Endometrial microvascular endothelial cells (primary cell): ENCODE data around the gene SMARCC1. TPM values are rescaled to one million over a fixed set of nuclear protein-coding genes. Genes with fewer than 3 reads are reported as not detected.

ENCODE experiments used
- in situ Hi-C: cut with HindIII; loops from 2 replicates; pipeline ENCODE4 v1.10.0; 2017; ENCODE audit warnings: low sequenced_read_pairs, low pct_unique_long_range_greater_than_20kb; ENCODE audit errors: inconsistent ontology term
- total RNA-seq: library from RNA; depleted of rRNA; stranded (reverse); fragments of >200 nt; gene quantifications from one replicate; pipeline ENCODE4 v1.2.3, GENCODE V29; 2015; ENCODE audit errors: inconsistent ontology term

Gene SMARCC1
- total RNA-seq, 1 donor from 2014 or later = 32.3 TPM

GRCh38 chr3:47714606-47715005, 67.1 kb downstream of the SMARCC1 start:
- in situ Hi-C loops = no loop called here

DNA sequence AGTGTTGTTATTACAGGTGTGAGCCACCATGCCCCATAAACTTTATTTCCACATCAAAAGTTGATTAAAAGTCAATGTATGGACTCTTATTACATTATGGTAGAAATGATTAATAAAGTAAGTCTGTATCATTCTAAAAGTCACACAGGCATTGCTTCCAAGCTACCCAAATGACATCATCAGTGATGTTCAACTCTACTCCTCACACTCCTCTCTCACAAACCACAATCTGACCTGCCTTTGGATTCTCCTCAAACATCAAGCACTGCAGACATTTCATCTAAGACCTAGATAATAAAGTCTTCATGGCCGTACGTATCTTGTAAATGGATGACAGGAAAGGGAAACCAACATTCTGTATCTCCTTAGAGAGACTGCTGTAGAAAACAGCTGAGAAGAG, 68.0 kb downstream of the SMARCC1 start:
- in situ Hi-C loops = no loop called here

GRCh38 chr3:47712398-47712797, 69.3 kb downstream of the SMARCC1 start:
- in situ Hi-C loops = no loop called here

DNA sequence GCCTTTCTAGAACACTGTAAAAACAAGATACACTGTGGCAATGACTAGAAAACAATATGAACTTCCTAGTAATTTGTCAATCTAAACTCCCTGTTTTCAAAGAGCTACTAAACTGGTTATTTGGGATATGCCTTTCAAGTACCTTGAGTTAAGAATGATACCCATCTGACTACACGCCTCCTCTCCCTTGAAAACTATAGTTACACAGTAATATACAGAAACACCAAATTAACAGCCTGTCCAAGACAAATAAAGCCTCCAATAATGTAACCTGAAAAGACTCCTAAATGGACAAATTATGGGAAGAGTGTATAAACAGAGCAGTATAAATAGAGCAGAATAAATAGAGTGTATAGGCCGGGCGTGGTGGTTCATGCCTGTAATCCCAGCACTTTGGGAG, 70.1 kb downstream of the SMARCC1 start:
- in situ Hi-C loops = no loop called here

DNA sequence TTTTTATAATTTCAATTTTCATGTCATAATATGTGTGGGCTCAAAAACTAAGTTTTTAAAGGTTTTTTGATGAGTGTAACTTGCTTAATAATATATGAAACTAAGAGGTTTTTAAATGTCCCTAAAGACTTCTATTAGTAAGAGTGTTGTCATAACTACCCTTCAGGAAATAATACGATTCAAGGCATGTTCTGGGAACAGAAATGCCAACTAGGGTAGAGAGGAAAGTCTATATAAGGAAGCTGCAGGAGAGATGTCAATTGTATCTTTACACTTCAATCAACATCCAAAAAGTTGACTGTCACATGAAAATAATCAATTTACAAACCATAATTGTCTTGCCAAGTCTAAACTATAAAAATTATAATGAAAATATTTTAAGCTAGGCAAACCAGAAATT, 76.3 kb downstream of the SMARCC1 start:
- in situ Hi-C loops = no loop called here

GRCh38 chr3:47704237-47704612, 77.5 kb downstream of the SMARCC1 start:
- in situ Hi-C loops = no loop called here

DNA sequence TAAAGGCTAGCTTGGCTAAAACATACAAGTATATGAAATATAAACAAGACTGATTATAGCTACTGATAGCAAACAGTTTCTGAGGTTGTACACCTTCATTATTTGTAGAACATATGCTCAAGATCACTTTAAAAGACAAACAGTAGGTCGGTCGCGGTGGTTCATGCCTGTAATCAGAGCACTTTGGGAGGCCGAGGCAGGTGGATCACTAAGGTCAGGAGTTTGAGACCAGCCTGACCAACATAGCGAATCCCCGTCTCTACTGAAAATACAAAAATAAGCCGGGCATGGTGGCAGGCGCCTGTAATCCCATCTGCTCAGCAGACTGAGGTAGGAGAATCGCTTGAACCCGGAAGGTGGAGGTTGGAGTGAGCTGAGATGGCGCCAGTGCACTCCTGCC, 80.3 kb downstream of the SMARCC1 start:
- in situ Hi-C loops = no loop called here

GRCh38 chr3:47692158-47692557, 89.5 kb downstream of the SMARCC1 start:
- in situ Hi-C loops = no loop called here

GRCh38 chr3:47688488-47688887, 93.2 kb downstream of the SMARCC1 start:
- in situ Hi-C loops = no loop called here

DNA sequence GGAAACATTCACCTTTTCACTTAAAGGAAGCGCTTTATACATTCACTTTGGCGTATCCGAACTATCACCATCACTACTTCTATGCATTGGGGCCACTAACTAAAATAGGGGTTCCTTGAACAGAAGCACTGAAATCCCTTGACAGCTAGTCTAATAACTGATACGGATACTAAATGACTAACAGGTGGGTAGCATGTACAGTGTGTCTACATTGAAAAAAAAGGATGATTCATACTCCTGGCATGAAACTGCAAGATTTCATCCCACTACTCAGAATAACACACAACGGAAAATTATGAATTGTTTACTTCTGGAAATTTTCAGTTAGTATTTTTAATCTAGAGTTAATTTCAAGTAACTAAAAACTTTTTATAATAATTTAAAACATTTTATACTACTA, 96.7 kb downstream of the SMARCC1 start:
- in situ Hi-C loops = no loop called here

- in situ Hi-C loops = no loop called here
These were observed 100.7 kb downstream of the SMARCC1 start for GRCh38 chr3:47681016-47681415.

GRCh38 chr3:47678446-47679338, 103.0 kb downstream of the SMARCC1 start:
- in situ Hi-C loops = no loop called here

GRCh38 chr3:47669026-47669749, 112.5 kb downstream of the SMARCC1 start:
- in situ Hi-C loops = no loop called here

- in situ Hi-C loops = no loop called here
These were observed 115.6 kb downstream of the SMARCC1 start for GRCh38 chr3:47666118-47666517.

DNA sequence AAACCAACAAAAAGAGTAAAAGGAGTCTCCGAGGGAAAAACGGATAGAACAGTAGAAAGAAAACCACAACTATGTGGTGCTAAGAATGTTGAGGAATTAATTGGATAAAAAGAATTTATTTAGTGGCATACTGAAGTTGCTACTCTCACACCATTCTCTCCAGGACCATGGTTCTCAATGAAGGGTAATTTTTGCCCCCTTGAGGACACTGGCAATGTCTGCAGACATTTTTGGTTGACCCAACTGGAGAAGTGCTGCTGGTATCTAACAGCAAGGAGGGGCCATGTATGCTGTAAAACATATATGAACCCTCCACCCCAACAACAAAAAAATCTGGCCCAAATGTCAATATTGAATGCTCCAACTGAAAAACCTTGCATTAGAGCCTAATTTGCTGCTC, 117.2 kb downstream of the SMARCC1 start:
- in situ Hi-C loops = no loop called here

DNA sequence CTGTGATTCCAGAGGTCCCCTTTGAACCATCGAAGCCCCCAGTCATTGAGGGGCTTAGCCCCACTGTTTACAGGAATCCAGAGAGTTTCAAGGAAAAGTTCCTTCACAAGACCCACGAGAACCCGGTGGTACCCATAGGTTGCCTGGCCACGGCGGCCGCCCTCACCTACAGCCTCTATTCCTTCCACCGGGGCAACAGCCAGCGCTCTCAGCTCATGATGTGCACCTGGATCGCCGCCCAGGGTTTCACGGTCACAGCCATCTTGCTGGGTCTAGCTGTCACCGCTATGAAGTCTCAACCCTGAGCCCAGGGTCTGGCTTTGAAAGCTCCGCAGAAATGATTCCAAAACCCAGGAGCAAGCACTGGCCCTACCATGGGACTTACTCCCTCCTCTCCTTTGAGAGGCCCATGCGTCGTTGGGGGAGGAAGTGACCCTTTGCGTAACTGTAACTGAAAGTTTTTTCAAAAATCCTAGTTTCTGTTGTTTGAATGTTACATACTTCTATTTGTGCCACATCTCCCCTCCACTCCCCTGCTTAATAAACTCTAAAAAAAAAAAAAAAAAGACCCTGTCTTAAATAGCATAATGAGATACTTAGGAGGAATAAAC, 118.0 kb downstream of the SMARCC1 start:
- in situ Hi-C loops = no loop called here

- in situ Hi-C loops = no loop called here
These were observed 120.5 kb downstream of the SMARCC1 start for GRCh38 chr3:47661121-47661752.

DNA sequence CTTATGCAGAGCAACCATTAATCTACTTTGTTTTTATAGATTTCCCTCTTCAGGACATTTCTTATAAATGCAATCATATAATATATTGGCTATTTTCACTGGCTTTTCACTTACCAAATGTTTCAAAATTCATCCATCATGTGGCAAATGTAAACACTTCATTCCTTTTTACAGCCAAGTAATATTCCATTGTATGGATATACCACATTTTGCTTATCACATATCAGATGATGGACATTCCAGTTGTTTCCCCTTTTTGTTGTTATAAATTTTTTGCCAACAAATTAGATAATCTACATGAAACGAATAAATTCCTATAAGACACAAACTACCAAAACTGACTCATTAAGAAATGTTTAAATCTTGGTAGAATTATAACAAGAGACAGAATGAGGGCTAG, 123.2 kb downstream of the SMARCC1 start:
- in situ Hi-C loops = no loop called here

DNA sequence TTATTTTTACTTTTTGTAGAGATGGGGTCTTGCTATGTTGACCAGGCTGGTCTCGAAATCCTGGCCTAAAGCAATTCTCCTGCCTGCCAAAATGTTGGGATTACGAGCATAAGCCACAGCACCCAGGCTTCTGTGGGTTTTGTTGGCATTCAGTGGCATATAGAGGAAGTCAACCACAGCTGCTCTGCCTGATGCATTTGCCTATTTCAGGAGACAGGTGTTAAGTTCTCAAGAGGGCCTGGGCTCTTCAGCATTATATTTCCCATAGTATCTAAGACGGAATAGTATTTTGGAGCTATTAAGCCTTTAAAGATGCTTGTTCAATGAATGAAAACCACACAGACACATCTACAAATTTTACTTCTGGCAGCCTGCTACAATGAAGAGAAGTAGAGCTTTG, 129.6 kb downstream of the SMARCC1 start:
- in situ Hi-C loops = no loop called here
